Naive thymus-derived CD4-positive, alpha-beta T cell (primary cell): ENCODE results near the gene PRDM16. TPM values are rescaled to one million over a fixed set of nuclear protein-coding genes. Genes with fewer than 3 reads are reported as not detected.

Experiments
- ATAC-seq: fragments of 150-1000 bp; cut with Tn5 transposase; 2 replicates; pipeline ENCODE4 v1.10.0; 2021; ENCODE audit warnings: mild to moderate bottlenecking, moderate library complexity
- CTCF ChIA-PET: fragments of 350-600 bp; sonication (Branson Sonifier 250); formaldehyde crosslinking; loops from one replicate; lab custom pipeline; 2021; ENCODE audit warnings: antibody characterized with exemption; lab: Charles Lee
- POLR2A ChIA-PET: fragments of 350-600 bp; sonication (Branson Sonifier 250); formaldehyde crosslinking; loops from one replicate; lab custom pipeline; 2021; ENCODE audit warnings: antibody characterized with exemption, inconsistent platforms; lab: Charles Lee
- DNase-seq, 9 donors: peaks; one replicate each; pipeline versions ENCODE4 v3.0.0 to v3.0.0-alpha.2; 2020 to 2022; ENCODE audit warnings: mixed read lengths in 1 of 9
- H3K27ac ChIP-seq: one replicate; pipeline ENCODE4 v1.7.0; 2013; ENCODE audit warnings: mild to moderate bottlenecking, low read depth, low read length, moderate library complexity
- H3K27me3 ChIP-seq, 2 donors: one replicate each; pipeline ENCODE4 v1.7.0; 2013; ENCODE audit warnings: low read length in 2 of 2, mild to moderate bottlenecking in 2 of 2, moderate library complexity in 2 of 2; ENCODE audit not compliant: control insufficient read depth in 2 of 2, insufficient read depth in 2 of 2
- H3K36me3 ChIP-seq, 3 experiments: 1 replicate in 2 of 3; 2 replicates in 1 of 3; pipeline ENCODE4 v1.7.0; 2013; ENCODE audit warnings: low read length in 3 of 3, mild to moderate bottlenecking in 3 of 3, moderate library complexity in 1 of 3; ENCODE audit not compliant: insufficient read depth in 3 of 3, control insufficient read depth in 2 of 3
- H3K4me1 ChIP-seq, 2 donors: one replicate each; pipeline ENCODE4 v1.7.0; 2013; ENCODE audit warnings: low read length in 2 of 2, mild to moderate bottlenecking in 2 of 2, moderate library complexity in 1 of 2; ENCODE audit not compliant: control insufficient read depth in 2 of 2, insufficient read depth in 2 of 2
- H3K4me3 ChIP-seq: 2 replicates; pipeline ENCODE4 v1.7.0; 2013; ENCODE audit warnings: mild to moderate bottlenecking, low read length
- H3K9me3 ChIP-seq, 3 experiments: 1 replicate in 2 of 3; 2 replicates in 1 of 3; pipeline ENCODE4 v1.7.0; 2013; ENCODE audit warnings: low read length in 3 of 3; ENCODE audit not compliant: control insufficient read depth in 2 of 3
- H3K27ac Mint-ChIP-seq, 9 donors: one replicate each; pipeline ENCODE4 v1.8.0; 2020 to 2022; ENCODE audit warnings: mixed read lengths in 9 of 9, mild to moderate bottlenecking in 8 of 9, moderate library complexity in 5 of 9, inconsistent platforms in 2 of 9
- H3K27me3 Mint-ChIP-seq, 5 donors: one replicate each; pipeline ENCODE4 v1.8.0; 2021 to 2022; ENCODE audit warnings: mixed read lengths in 5 of 5, mild to moderate bottlenecking in 1 of 5
- H3K36me3 Mint-ChIP-seq, 5 donors: one replicate each; pipeline ENCODE4 v1.8.0; 2020 to 2022; ENCODE audit warnings: mixed read lengths in 5 of 5, mild to moderate bottlenecking in 3 of 5, inconsistent platforms in 1 of 5
- H3K4me1 Mint-ChIP-seq, 7 donors: one replicate each; pipeline ENCODE4 v1.8.0; 2020 to 2022; ENCODE audit warnings: mixed read lengths in 7 of 7, mild to moderate bottlenecking in 3 of 7, inconsistent platforms in 1 of 7
- H3K4me3 Mint-ChIP-seq, 10 donors: one replicate each; pipeline ENCODE4 v1.8.0; 2020 to 2022; ENCODE audit warnings: mild to moderate bottlenecking in 10 of 10, mixed read lengths in 10 of 10, moderate library complexity in 6 of 10, inconsistent platforms in 2 of 10
- H3K9me3 Mint-ChIP-seq, 11 donors: one replicate each; pipeline ENCODE4 v1.8.0; 2020 to 2022; ENCODE audit warnings: mixed read lengths in 11 of 11, mild to moderate bottlenecking in 4 of 11, inconsistent platforms in 1 of 11, moderate library complexity in 1 of 11
- intact Hi-C, 2 donors: fragments of 100-400 bp; cut with micrococcal nuclease; formaldehyde crosslinking; loops; one replicate each; pipeline ENCODE4 v1.15.1; 2023
- polyA plus RNA-seq, 2 donors: library from polyadenylated mRNA; unstranded; fragments of 300-500 nt; fragmentation: Illumina TruSeq; gene quantifications; one replicate each; pipeline ENCODE4 v1.2.3, GENCODE V29; 2021
- total RNA-seq, 6 experiments: library from RNA in 5 of 6; stranded (reverse) in 5 of 6; gene quantifications; 1 replicate in 5 of 6; 2 replicates in 1 of 6; pipeline ENCODE4 v1.2.3 and lab custom pipeline; 2021 to 2026

PRDM16 gene
- total and polyA plus RNA-seq, 7 experiments from 2014 or later = 0.05 to 0.61 (median 0.36) TPM; not detected in 2

DNA sequence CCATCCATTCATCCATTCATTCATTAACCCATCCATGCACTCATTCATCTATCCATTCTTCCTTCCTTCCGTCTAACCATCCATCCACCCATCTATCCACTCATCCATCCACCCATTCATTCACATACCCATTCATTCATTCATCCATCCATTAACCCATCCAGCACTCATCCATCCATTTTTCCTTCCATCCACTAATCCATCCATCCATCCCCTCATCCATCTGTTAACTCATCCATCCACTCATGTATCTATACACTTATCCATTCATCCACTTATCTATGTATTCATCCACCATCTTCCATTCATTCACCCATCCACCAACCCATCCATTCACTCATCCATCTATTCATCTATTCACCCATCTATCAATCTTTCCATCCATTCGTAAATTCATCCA is 107.8 kb downstream of the PRDM16 start:
- H3K9me3 Mint-ChIP-seq = peaks cover 0 to 4% (median 0%) of the 10 kb centered on the region in 11 donors
- ChIA-PET CTCF (no interaction called here), POLR2A (interaction anchor here (0.6 kb wide), 1 partner anchor 482 kb away, joined by 3 read pairs; no protein-coding TSS in a partner anchor)
- H3K36me3 Mint-ChIP-seq = peaks cover 0 to 3% (median 0%) of the 10 kb centered on the region in 5 donors
- intact Hi-C loops = no loop called here
- ATAC-seq (no peak), DNase-seq (no peak)
- Histone ChIP-seq H3K4me1 (no peaks in the 10 kb centered on the region), H3K27ac (no peak overlapping the region), H3K27me3 (no peaks in the 10 kb centered on the region), H3K4me3 (no peak overlapping the region), H3K36me3 (no peaks in the 10 kb centered on the region), H3K9me3 (no peaks in the 10 kb centered on the region)
- no peak overlapping the region for H3K4me3 Mint-ChIP-seq
- H3K27me3 Mint-ChIP-seq = peaks cover 8 to 29% (median 27%) of the 10 kb centered on the region in 5 donors
- H3K27ac Mint-ChIP-seq = no peak overlapping the region
- peaks cover 0 to 2% (median 0%) of the 10 kb centered on the region in 7 donors for H3K4me1 Mint-ChIP-seq

DNA sequence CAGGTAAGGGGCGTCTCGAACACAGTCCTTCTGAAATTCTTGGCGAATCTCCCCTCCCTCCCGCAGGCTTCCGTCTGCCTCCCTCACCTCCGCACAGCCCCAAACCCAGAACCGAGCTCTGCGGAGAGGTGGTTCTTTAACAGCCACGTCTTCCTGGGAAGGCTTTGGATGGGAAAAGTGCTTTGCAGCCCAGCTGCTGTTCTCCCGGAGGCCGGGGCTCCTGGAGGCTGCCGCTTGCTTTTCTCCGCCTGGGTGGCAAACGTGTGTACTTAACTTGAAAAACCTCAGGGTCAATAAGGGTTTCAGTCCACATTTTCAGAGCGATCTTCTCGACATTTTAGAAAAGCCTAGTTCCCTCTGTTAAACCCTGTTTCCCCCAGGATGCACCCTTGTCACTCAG is 109.3 kb downstream of the PRDM16 start:
- POLR2A ChIA-PET = no interaction called here
- peaks cover 0 to 2% (median 0%) of the 10 kb centered on the region in 7 donors for H3K4me1 Mint-ChIP-seq

DNA sequence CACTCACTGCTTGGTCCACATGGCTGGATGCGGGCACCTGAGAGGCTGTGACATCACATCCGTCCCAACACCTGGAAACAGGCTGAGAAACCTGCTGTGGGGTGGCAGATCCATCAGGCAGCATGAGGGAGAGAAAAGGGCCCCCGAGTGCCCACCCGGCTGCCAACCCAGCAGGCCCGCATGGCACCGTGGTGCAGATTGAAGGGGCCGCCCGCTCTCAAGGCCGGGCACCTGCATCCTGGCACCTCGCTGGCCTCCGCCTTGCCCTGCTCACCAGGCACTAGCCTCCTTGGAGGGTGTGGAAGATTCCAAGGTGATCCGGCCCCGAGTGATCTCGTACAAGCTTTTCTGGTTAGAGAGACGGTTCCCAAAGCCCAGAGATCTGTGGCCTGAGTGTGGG is 110.5 kb downstream of the PRDM16 start:
- ATAC-seq = no peak
- POLR2A ChIA-PET = no interaction called here
- CTCF ChIA-PET = no interaction called here

More for the DNA sequence above, 109.3 kb downstream of the PRDM16 start:
- CTCF ChIA-PET = no interaction called here
- ATAC-seq (no peak), DNase-seq (no peak)
- Histone ChIP-seq H3K27me3 (no peaks in the 10 kb centered on the region), H3K9me3 (no peaks in the 10 kb centered on the region), H3K4me1 (no peaks in the 10 kb centered on the region), H3K36me3 (no peaks in the 10 kb centered on the region), H3K27ac (no peak overlapping the region), H3K4me3 (no peak overlapping the region)
- intact Hi-C loops = no loop called here
- Mint-ChIP-seq H3K9me3 (peaks cover 0 to 1% (median 0%) of the 10 kb centered on the region in 11 donors), H3K27me3 (peaks cover 8 to 18% (median 12%) of the 10 kb centered on the region in 5 donors), H3K27ac (no peak overlapping the region), H3K4me3 (no peak overlapping the region), H3K36me3 (no peaks in the 10 kb centered on the region)

DNA sequence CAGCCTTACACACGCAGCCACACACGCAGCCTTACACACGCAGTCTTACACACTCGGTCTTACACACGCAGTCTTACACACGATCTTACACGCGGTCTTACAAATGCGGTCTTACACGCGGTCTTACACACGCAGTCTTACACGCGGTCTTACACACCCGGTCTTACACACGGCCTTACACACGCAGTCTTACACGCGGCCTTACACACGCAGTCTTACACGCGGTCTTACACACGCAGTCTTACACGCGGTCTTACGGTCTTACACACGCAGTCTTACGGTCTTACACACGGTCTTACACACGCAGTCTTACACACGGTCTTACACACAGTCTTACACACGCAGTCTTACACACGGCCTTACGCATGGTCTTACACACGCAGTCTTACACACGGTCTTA is 111.9 kb downstream of the PRDM16 start:
- H3K27me3 ChIP-seq = no peaks in the 10 kb centered on the region
- no peak for ATAC-seq
- CTCF ChIA-PET = no interaction called here

More for the DNA sequence above, 110.5 kb downstream of the PRDM16 start:
- H3K36me3 ChIP-seq = no peaks in the 10 kb centered on the region
- Mint-ChIP-seq H3K4me3 (no peak overlapping the region), H3K4me1 (peaks cover 0 to 2% (median 0%) of the 10 kb centered on the region in 7 donors), H3K9me3 (peaks cover 0 to 1% (median 0%) of the 10 kb centered on the region in 11 donors), H3K27me3 (peaks cover 4 to 18% (median 7%) of the 10 kb centered on the region in 5 donors), H3K36me3 (no peaks in the 10 kb centered on the region), H3K27ac (no peak overlapping the region)
- H3K27ac ChIP-seq = no peak overlapping the region
- no peaks in the 10 kb centered on the region for H3K9me3 ChIP-seq
- no peak overlapping the region for H3K4me3 ChIP-seq
- H3K27me3 ChIP-seq = no peaks in the 10 kb centered on the region
- intact Hi-C loops = no loop called here
- no peak for DNase-seq
- H3K4me1 ChIP-seq = no peaks in the 10 kb centered on the region

DNA sequence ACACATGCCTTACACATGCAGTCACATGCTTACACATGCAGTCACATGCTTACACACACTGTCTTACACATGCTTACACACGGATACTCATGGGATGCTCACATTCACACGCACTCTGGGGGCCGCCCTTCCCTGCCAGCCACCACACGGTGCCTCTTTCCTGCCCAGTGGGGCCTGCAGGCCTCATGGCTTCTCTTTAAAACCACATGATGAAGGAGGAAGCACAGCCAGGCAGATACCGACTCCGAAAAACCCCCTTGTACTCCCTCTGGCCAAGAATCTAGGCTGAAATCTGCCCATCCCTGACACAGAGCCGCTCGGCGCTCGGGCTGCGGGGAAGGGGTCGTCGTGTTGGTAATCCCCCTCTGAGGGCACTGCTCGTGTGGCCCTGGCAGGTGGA is 113.0 kb downstream of the PRDM16 start:
- Histone ChIP-seq H3K27me3 (no peaks in the 10 kb centered on the region), H3K4me1 (no peaks in the 10 kb centered on the region), H3K27ac (no peak overlapping the region), H3K36me3 (no peaks in the 10 kb centered on the region), H3K4me3 (no peak overlapping the region), H3K9me3 (no peaks in the 10 kb centered on the region)
- no peaks in the 10 kb centered on the region for H3K36me3 Mint-ChIP-seq
- ATAC-seq (no peak), DNase-seq (no peak)
- peaks cover 3 to 30% (median 14%) of the 10 kb centered on the region in 5 donors for H3K27me3 Mint-ChIP-seq
- no peak overlapping the region for H3K4me3 Mint-ChIP-seq
- no peak overlapping the region for H3K27ac Mint-ChIP-seq
- CTCF ChIA-PET = no interaction called here
- intact Hi-C loops = no loop called here
- POLR2A ChIA-PET = no interaction called here
- peaks cover 0 to 1% (median 0%) of the 10 kb centered on the region in 11 donors for H3K9me3 Mint-ChIP-seq
- H3K4me1 Mint-ChIP-seq = peaks cover 0 to 5% (median 0%) of the 10 kb centered on the region in 7 donors

More for the DNA sequence above, 111.9 kb downstream of the PRDM16 start:
- Histone ChIP-seq H3K9me3 (no peaks in the 10 kb centered on the region), H3K4me1 (no peaks in the 10 kb centered on the region), H3K27ac (no peak overlapping the region), H3K36me3 (no peaks in the 10 kb centered on the region), H3K4me3 (no peak overlapping the region)
- no peak for DNase-seq
- no peak overlapping the region for H3K4me3 Mint-ChIP-seq
- intact Hi-C loops = no loop called here
- peaks cover 0 to 5% (median 0%) of the 10 kb centered on the region in 7 donors for H3K4me1 Mint-ChIP-seq
- no peak overlapping the region for H3K27ac Mint-ChIP-seq
- H3K27me3 Mint-ChIP-seq = peaks cover 3 to 20% (median 14%) of the 10 kb centered on the region in 5 donors
- H3K36me3 Mint-ChIP-seq = no peaks in the 10 kb centered on the region
- peaks cover 0 to 1% (median 0%) of the 10 kb centered on the region in 11 donors for H3K9me3 Mint-ChIP-seq
- POLR2A ChIA-PET = no interaction called here

DNA sequence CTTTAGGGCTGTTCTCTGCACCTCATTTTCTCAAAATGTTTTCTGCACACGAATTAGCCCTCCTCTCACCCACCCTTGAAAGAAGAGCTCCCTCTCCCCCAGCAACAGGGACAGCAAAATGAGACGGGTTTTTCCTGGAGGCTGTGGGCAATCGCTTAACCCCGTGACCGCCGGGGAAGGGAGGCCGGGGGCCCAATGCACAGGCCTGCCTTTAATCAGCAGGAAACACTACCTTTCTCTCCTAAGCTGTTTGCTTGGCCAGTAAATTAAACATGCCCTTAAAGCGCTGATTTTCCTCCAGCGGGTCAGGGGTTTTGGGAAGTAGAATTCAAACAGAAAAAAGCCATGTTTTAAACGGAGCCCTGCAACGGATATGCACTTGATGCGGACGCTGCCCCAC is 114.4 kb downstream of the PRDM16 start:
- Histone ChIP-seq H3K27ac (no peak overlapping the region), H3K27me3 (no peaks in the 10 kb centered on the region), H3K4me1 (no peaks in the 10 kb centered on the region), H3K36me3 (no peaks in the 10 kb centered on the region), H3K4me3 (no peak overlapping the region), H3K9me3 (no peaks in the 10 kb centered on the region)
- Mint-ChIP-seq H3K4me3 (no peak overlapping the region), H3K4me1 (peaks cover 0 to 5% (median 0%) of the 10 kb centered on the region in 7 donors), H3K27ac (no peak overlapping the region), H3K9me3 (peaks cover 0 to 1% (median 0%) of the 10 kb centered on the region in 11 donors), H3K36me3 (no peaks in the 10 kb centered on the region), H3K27me3 (peaks cover 3 to 41% (median 18%) of the 10 kb centered on the region in 5 donors)
- no peak for ATAC-seq
- ChIA-PET POLR2A (no interaction called here), CTCF (no interaction called here)
- intact Hi-C loops = no loop called here
- DNase-seq = no peak

DNA sequence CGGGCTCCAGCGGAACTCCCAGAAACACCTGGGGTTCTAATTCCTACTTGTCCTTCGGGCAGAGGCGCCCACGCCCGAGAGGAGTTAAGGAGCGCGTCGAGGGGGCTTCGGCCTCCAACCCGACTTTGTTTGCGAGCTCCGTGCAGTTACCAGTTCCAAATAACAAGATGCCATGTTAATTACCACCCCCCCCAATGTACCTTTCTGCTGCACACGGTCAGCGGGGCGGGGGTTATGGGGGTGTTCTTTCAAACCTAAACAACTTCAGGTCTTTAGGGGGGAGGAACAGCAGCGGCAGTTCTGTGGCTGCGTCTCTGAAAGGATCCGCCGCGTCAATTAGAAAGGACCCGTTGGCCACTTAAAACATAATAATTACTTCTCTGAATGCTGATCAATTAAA is 114.8 kb downstream of the PRDM16 start:
- DNase-seq (no peak), ATAC-seq (no peak)
- no peak overlapping the region for H3K4me3 ChIP-seq
- peaks cover 3 to 45% (median 18%) of the 10 kb centered on the region in 5 donors for H3K27me3 Mint-ChIP-seq
- H3K4me1 Mint-ChIP-seq = peaks cover 0 to 5% (median 0%) of the 10 kb centered on the region in 7 donors
- H3K36me3 Mint-ChIP-seq = no peaks in the 10 kb centered on the region
- H3K27ac ChIP-seq = no peak overlapping the region
- H3K4me3 Mint-ChIP-seq = no peak overlapping the region
- ChIA-PET POLR2A (no interaction called here), CTCF (no interaction called here)
- H3K4me1 ChIP-seq = no peaks in the 10 kb centered on the region
- H3K36me3 ChIP-seq = no peaks in the 10 kb centered on the region
- peaks cover 0 to 1% (median 0%) of the 10 kb centered on the region in 11 donors for H3K9me3 Mint-ChIP-seq
- intact Hi-C loops = no loop called here
- no peaks in the 10 kb centered on the region for H3K9me3 ChIP-seq
- H3K27me3 ChIP-seq = no peaks in the 10 kb centered on the region
- H3K27ac Mint-ChIP-seq = no peak overlapping the region
